ENCODE results near the gene TFIP11.
"Not testable (repeated sequence)": the region's sequence is repeated elsewhere in the genome, so short reads cannot be mapped to it uniquely, and the experiment has no call there.

Gene TFIP11

DNA sequence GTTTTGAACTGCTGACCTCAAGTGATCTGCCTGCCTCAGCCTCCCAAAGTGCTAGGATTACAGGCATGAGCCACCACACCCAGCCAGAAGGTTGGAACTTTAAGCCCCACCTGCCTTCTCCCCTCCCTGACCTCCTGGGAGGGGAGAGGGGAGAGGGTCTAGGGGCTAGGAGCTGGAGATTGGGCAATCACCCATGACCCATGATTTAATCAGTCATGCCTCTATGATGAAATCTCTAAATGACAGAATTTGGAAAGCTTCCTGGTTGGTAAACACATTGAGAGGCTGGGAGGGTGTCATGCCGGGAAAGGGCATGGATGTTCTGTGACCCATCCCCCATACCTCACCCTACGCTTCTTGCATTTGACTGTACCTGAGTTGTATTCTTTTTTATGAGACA, 17.1 kb upstream of the TFIP11 start:
- H3K79me2 ChIP-seq (ENCODE audit: insufficient read depth, low read depth) = no peaks in the 10 kb centered on the region; the same call in 1 of the 2 replicates
- peaks cover 53% of the 10 kb centered on the region for H3K4me1 ChIP-seq (ENCODE audit: low read depth, poor library complexity, severe bottlenecking)
- peaks cover 6% of the 10 kb centered on the region; the same call in 1 of the 2 replicates for H3K36me3 ChIP-seq (ENCODE audit: insufficient read depth)
- no peaks in the 10 kb centered on the region for H3K27me3 ChIP-seq (ENCODE audit: insufficient read depth, low read depth)
- no peak overlapping the region for H3K4me3 ChIP-seq (IDR thresholded peaks at IDR 0.05; ENCODE audit: insufficient read depth, low read depth, low read length)
- H3K4me2 ChIP-seq = no peak overlapping the region
- H3K9ac ChIP-seq = no peak overlapping the region
- H4K20me1 ChIP-seq (ENCODE audit: insufficient read depth) = no peaks in the 10 kb centered on the region
- H2AFZ ChIP-seq (ENCODE audit: low read depth) = no peak overlapping the region
- no peak overlapping the region for H3K27ac ChIP-seq
- TF ChIP-seq, protein P1, sequence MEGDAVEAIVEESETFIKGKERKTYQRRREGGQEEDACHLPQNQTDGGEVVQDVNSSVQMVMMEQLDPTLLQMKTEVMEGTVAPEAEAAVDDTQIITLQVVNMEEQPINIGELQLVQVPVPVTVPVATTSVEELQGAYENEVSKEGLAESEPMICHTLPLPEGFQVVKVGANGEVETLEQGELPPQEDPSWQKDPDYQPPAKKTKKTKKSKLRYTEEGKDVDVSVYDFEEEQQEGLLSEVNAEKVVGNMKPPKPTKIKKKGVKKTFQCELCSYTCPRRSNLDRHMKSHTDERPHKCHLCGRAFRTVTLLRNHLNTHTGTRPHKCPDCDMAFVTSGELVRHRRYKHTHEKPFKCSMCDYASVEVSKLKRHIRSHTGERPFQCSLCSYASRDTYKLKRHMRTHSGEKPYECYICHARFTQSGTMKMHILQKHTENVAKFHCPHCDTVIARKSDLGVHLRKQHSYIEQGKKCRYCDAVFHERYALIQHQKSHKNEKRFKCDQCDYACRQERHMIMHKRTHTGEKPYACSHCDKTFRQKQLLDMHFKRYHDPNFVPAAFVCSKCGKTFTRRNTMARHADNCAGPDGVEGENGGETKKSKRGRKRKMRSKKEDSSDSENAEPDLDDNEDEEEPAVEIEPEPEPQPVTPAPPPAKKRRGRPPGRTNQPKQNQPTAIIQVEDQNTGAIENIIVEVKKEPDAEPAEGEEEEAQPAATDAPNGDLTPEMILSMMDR (conservative IDR thresholded peaks at IDR 0.05; ENCODE audit: low read depth, low read length) = no peak

GRCh38 chr22:26528518-26528917, 16.2 kb upstream of the TFIP11 start:
- not testable (repeated sequence) for H3K4me3 ChIP-seq (IDR thresholded peaks at IDR 0.05; ENCODE audit: insufficient read depth, low read depth, low read length); H3K4me2 ChIP-seq; H3K36me3 ChIP-seq (ENCODE audit: insufficient read depth); H3K27ac ChIP-seq; H3K27me3 ChIP-seq (ENCODE audit: insufficient read depth, low read depth); H4K20me1 ChIP-seq (ENCODE audit: insufficient read depth); H3K9ac ChIP-seq; H2AFZ ChIP-seq (ENCODE audit: low read depth); H3K79me2 ChIP-seq (ENCODE audit: insufficient read depth, low read depth)
- peaks cover 45% of the 10 kb centered on the region for H3K4me1 ChIP-seq (ENCODE audit: low read depth, poor library complexity, severe bottlenecking)

DNA sequence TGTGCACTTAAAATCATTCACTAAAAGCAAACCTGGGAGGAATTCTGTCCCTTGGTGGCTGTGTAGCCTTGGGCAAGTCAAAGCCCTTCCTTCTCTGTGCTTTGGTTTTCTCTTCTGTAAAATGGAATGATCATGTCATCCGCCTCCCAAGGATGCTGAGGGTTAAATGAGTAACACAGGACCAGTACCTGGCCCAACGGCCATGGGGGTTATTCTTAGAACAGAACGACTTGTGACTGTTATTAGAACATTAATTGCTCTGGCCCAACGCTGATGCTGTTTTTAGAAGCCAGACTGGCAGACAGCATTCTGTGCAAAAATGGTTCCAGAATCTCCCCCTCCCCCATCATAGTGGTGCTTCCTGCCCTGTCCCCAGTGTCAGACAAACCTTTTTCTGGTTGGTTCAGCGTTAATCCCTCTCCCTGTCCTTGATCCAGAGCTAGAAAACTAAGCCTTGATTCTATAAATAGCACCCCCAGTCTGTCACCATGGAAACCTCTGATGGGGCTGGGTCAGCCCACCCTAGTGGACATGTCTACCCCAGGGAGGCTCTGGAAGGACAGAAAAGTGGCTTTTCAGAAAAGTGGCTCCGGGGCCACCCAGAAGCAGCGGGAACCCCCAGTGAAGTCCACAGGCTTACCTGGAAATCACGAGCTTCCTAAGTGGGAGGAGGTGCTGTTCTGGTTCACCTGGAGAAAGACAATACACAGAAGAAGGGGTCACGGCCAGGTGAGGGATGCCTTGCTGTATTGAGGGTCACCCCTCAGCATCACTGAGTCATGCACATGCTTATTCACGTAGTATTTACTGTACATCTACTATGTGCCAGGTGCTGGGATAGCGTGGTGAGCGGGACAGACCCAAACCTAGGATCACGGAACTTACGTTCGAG, 15.5 kb upstream of the TFIP11 start:
- TF ChIP-seq, protein P1 (conservative IDR thresholded peaks at IDR 0.05; ENCODE audit: low read depth, low read length) = no peak
- Histone ChIP-seq H4K20me1 (ENCODE audit: insufficient read depth) (no peaks in the 10 kb centered on the region), H2AFZ (ENCODE audit: low read depth) (no peak overlapping the region), H3K79me2 (ENCODE audit: insufficient read depth, low read depth) (no peaks in the 10 kb centered on the region; the same call in 1 of the 2 replicates), H3K9ac (no peak overlapping the region), H3K4me3 (IDR thresholded peaks at IDR 0.05; ENCODE audit: insufficient read depth, low read depth, low read length) (no peak overlapping the region), H3K27ac (no peak overlapping the region), H3K27me3 (ENCODE audit: insufficient read depth, low read depth) (no peaks in the 10 kb centered on the region), H3K4me2 (no peak overlapping the region), H3K36me3 (ENCODE audit: insufficient read depth) (peaks cover 6% of the 10 kb centered on the region; the same call in 1 of the 2 replicates), H3K4me1 (ENCODE audit: low read depth, poor library complexity, severe bottlenecking) (peaks cover 38% of the 10 kb centered on the region)

GRCh38 chr22:26527167-26527566, 14.9 kb upstream of the TFIP11 start:
- H3K4me3 ChIP-seq (IDR thresholded peaks at IDR 0.05; ENCODE audit: insufficient read depth, low read depth, low read length) = no peak overlapping the region
- no peaks in the 10 kb centered on the region for H3K27me3 ChIP-seq (ENCODE audit: insufficient read depth, low read depth)
- H2AFZ ChIP-seq (ENCODE audit: low read depth) = no peak overlapping the region
- H3K4me1 ChIP-seq (ENCODE audit: low read depth, poor library complexity, severe bottlenecking) = peaks cover 32% of the 10 kb centered on the region
- TF ChIP-seq, protein P1 (conservative IDR thresholded peaks at IDR 0.05; ENCODE audit: low read depth, low read length) = no peak
- H3K36me3 ChIP-seq (ENCODE audit: insufficient read depth) = peaks cover 6% of the 10 kb centered on the region; the same call in 1 of the 2 replicates
- no peak overlapping the region for H3K27ac ChIP-seq
- H4K20me1 ChIP-seq (ENCODE audit: insufficient read depth) = no peaks in the 10 kb centered on the region
- no peak overlapping the region for H3K9ac ChIP-seq
- no peaks in the 10 kb centered on the region; the same call in 1 of the 2 replicates for H3K79me2 ChIP-seq (ENCODE audit: insufficient read depth, low read depth)
- H3K4me2 ChIP-seq = no peak overlapping the region

Measured in KMS-11 (cell line).